NCI-H82 treated with DMSO at 0.1 percent for 48 hours (cell line): ENCODE results near the gene SCP2.

ENCODE experiments used
- DNase-seq: peaks from one replicate; lab custom pipeline; 2025; ENCODE audit not compliant: unreplicated experiment; lab: John Stamatoyannopoulos, UW

SCP2 gene

GRCh38 chr1:53094533-53094919 is 167.4 kb downstream of the SCP2 start:
- no peak for DNase-seq
